H9 (cell line): Measurements from ENCODE around the gene TP73. TPM values are rescaled to one million over a fixed set of nuclear protein-coding genes. Genes with fewer than 3 reads are reported as not detected.

Experiments used
- DNase-seq: peaks from one replicate; pipeline ENCODE4 v3.0.0-alpha.2; 2017
- H2AFZ ChIP-seq: one replicate; pipeline ENCODE4 v1.6.1; 2013; ENCODE audit warnings: mild to moderate bottlenecking, low read length, control low read depth, moderate library complexity
- H2AK5ac ChIP-seq: 2 replicates; pipeline ENCODE4 v1.6.1; 2013; ENCODE audit warnings: low read length, control low read depth, mixed read lengths; ENCODE audit not compliant: insufficient read length
- H2BK120ac ChIP-seq: one replicate; pipeline ENCODE4 v1.6.1; 2013; ENCODE audit warnings: low read depth, mild to moderate bottlenecking, low read length, control low read depth, inconsistent platforms; ENCODE audit not compliant: poor library complexity, severe bottlenecking
- H2BK12ac ChIP-seq: 2 replicates; pipeline ENCODE4 v1.6.1; 2013; ENCODE audit warnings: low read length, control low read depth, mixed read lengths, low read depth; ENCODE audit not compliant: insufficient read length
- H2BK15ac ChIP-seq: 2 replicates; pipeline ENCODE4 v1.6.1; 2013; ENCODE audit warnings: low read depth, low read length, control low read depth
- H2BK20ac ChIP-seq: one replicate; pipeline ENCODE4 v1.6.1; 2013; ENCODE audit warnings: low read depth, mild to moderate bottlenecking, low read length, control low read depth, inconsistent platforms; ENCODE audit not compliant: poor library complexity, severe bottlenecking
- H2BK5ac ChIP-seq: 2 replicates; pipeline ENCODE4 v1.6.1; 2013; ENCODE audit warnings: low read length, control low read depth, mixed read lengths; ENCODE audit not compliant: insufficient read length
- H3K14ac ChIP-seq: 2 replicates; pipeline ENCODE4 v1.6.1; 2013; ENCODE audit warnings: low read length, control low read depth; ENCODE audit not compliant: insufficient read depth
- H3K18ac ChIP-seq: 2 replicates; pipeline ENCODE4 v1.6.1; 2013; ENCODE audit warnings: low read depth, mild to moderate bottlenecking, mixed read lengths, low read length, control low read depth; ENCODE audit not compliant: insufficient read length
- H3K23ac ChIP-seq: 2 replicates; pipeline ENCODE4 v1.6.1; 2013; ENCODE audit warnings: low read length, control low read depth, mixed read lengths, low read depth; ENCODE audit not compliant: insufficient read length
- H3K23me2 ChIP-seq: 2 replicates; pipeline ENCODE4 v1.6.1; 2013; ENCODE audit warnings: low read depth, mild to moderate bottlenecking, mixed read lengths, low read length, control low read depth; ENCODE audit not compliant: insufficient read length, poor library complexity, severe bottlenecking
- H3K27ac ChIP-seq: 2 replicates; pipeline ENCODE4 v1.5.1; 2013; ENCODE audit warnings: low read length, control low read depth, mixed read lengths, low read depth; ENCODE audit not compliant: insufficient read length
- H3K27me3 ChIP-seq: 2 replicates; pipeline ENCODE4 v1.6.1; 2013; ENCODE audit warnings: low read length, control low read depth, inconsistent platforms; ENCODE audit not compliant: insufficient read depth
- H3K4ac ChIP-seq: 2 replicates; pipeline ENCODE4 v1.6.1; 2013; ENCODE audit warnings: low read depth, mild to moderate bottlenecking, control low read depth, inconsistent platforms, low read length, moderate library complexity
- H3K4me1 ChIP-seq: 2 replicates; pipeline ENCODE4 v1.6.1; 2013; ENCODE audit warnings: low read length, control low read depth, inconsistent platforms; ENCODE audit not compliant: insufficient read depth
- H3K4me2 ChIP-seq: 2 replicates; pipeline ENCODE4 v1.6.1; 2013; ENCODE audit warnings: low read length, control low read depth, mixed read lengths; ENCODE audit not compliant: insufficient read length, insufficient read depth
- H3K56ac ChIP-seq: 2 replicates; pipeline ENCODE4 v1.6.1; 2013; ENCODE audit warnings: low read depth, mild to moderate bottlenecking, mixed read lengths, low read length, control low read depth; ENCODE audit not compliant: insufficient read length
- H3K79me1 ChIP-seq: 2 replicates; pipeline ENCODE4 v1.6.1; 2013; ENCODE audit warnings: low read depth, mild to moderate bottlenecking, moderate library complexity, low read length, control low read depth, inconsistent platforms; ENCODE audit not compliant: insufficient read depth, poor library complexity, severe bottlenecking
- H3K79me2 ChIP-seq: 2 replicates; pipeline ENCODE4 v1.6.1; 2013; ENCODE audit warnings: low read length, control low read depth, inconsistent platforms; ENCODE audit not compliant: insufficient read depth
- H3K9ac ChIP-seq: 2 replicates; pipeline ENCODE4 v1.6.1; 2013; ENCODE audit warnings: low read length, control low read depth, mixed read lengths; ENCODE audit not compliant: insufficient read length; ENCODE audit errors: extremely low read depth
- H3K9me3 ChIP-seq: one replicate; pipeline ENCODE4 v1.6.1; 2013; ENCODE audit warnings: low read depth, low read length, inconsistent platforms; ENCODE audit not compliant: control insufficient read depth
- H3T11ph ChIP-seq: one replicate; pipeline ENCODE4 v1.6.1; 2013; ENCODE audit warnings: mild to moderate bottlenecking, low read length, control low read depth, inconsistent platforms
- H4K20me1 ChIP-seq: one replicate; pipeline ENCODE4 v1.6.1; 2013; ENCODE audit not compliant: control insufficient read depth, insufficient read length, insufficient read depth
- H4K5ac ChIP-seq: 2 replicates; pipeline ENCODE4 v1.6.1; 2013; ENCODE audit warnings: low read depth, mild to moderate bottlenecking, mixed read lengths, low read length, control low read depth; ENCODE audit not compliant: insufficient read length
- H4K8ac ChIP-seq: replicated peaks from 2 replicates; pipeline ENCODE4 v1.6.1; 2013; ENCODE audit warnings: low read length, control low read depth, mixed read lengths, low read depth; ENCODE audit not compliant: insufficient read length
- H4K91ac ChIP-seq: 2 replicates; pipeline ENCODE4 v1.6.1; 2013; ENCODE audit warnings: low read depth, mild to moderate bottlenecking, moderate library complexity, mixed read lengths, low read length, control low read depth; ENCODE audit not compliant: insufficient read length
- H3K27ac Mint-ChIP-seq, 3 experiments: 2 replicates in 2 of 3; 3 replicates in 1 of 3; pipeline ENCODE4 v1.8.0; 2020 to 2021; ENCODE audit warnings: mixed read lengths in 3 of 3, mild to moderate bottlenecking in 1 of 3, moderate library complexity in 1 of 3
- H3K27me3 Mint-ChIP-seq: 2 replicates; pipeline ENCODE4 v1.8.0; 2021; ENCODE audit warnings: low read depth, mild to moderate bottlenecking, moderate library complexity, mixed read lengths
- H3K36me3 Mint-ChIP-seq, 3 experiments: 2 replicates in 2 of 3; 3 replicates in 1 of 3; pipeline ENCODE4 v1.8.0; 2020 to 2021; ENCODE audit warnings: low read depth in 3 of 3, mixed read lengths in 3 of 3; ENCODE audit not compliant: insufficient read depth in 1 of 3
- H3K4me1 Mint-ChIP-seq, 2 experiments: 2 replicates each; pipeline ENCODE4 v1.8.0; 2020; ENCODE audit warnings: mixed read lengths in 2 of 2
- H3K4me3 Mint-ChIP-seq, 2 experiments: 2 replicates in 1 of 2; 3 replicates in 1 of 2; pipeline ENCODE4 v1.8.0; 2020 to 2021; ENCODE audit warnings: mild to moderate bottlenecking in 2 of 2, mixed read lengths in 2 of 2, moderate library complexity in 1 of 2
- H3K9me3 Mint-ChIP-seq, 2 experiments: 2 replicates in 1 of 2; 3 replicates in 1 of 2; pipeline ENCODE4 v1.8.0; 2020; ENCODE audit warnings: mild to moderate bottlenecking in 2 of 2, mixed read lengths in 2 of 2, moderate library complexity in 1 of 2
- WGBS: extraction: QIAGEN DNeasy Blood & Tissue Kit; methylation state at CpG from one replicate; pipeline ENCODE4 v1.1.7; 2013; ENCODE audit warnings: missing lambda C conversion rate, low lambda C conversion rate, mixed read lengths; ENCODE audit not compliant: insufficient read length; ENCODE audit errors: extremely low coverage; 5-methylcytosine and 5-hydroxymethylcytosine counted together
- total RNA-seq: library from RNA; stranded (reverse); gene quantifications from 2 replicates; pipeline ENCODE4 v1.2.1, GENCODE V29; 2021
- TF ChIP-seq, protein P1 (sequence below): fragments of 200-600 bp; sonication (generic); conservative IDR thresholded peaks from 3 replicates; pipeline ENCODE4 v1.8.0; 2021; ENCODE audit warnings: antibody characterized with exemption, mild to moderate bottlenecking

The TP73 gene
- total RNA-seq, 1 experiment from 2014 or later, result 4.7 TPM

DNA sequence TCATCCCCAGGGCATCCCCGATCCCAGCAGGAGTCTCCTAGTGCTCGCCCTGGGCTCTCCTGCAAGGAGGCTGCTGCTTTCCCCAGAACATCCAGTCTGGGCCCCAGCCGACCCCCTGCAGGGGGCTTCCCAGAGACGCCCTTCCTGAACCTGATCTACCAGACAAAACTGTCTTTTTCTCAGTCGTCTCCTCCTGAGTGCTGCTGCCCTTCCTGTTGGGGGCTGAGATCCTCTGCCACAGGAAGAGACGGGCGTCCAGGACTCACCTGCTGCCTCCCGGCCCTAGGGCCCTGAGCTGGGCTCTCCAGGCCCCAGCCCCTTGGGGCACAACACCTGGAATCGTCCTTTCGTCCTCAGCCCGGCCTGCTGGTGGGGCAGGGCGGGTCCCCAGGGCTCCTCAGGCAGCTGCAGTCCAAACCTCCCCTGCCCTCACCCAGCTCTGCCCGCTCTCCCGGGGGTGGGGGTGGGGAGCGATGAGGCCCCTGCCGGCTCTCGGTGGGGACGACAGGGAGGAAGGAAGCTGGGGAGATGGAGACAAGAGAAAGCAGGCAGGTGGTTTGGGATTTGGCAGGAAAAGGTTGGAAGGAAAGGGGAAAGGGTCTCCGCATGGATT lies 36.9 kb downstream of the TP73 start:
- Histone ChIP-seq H4K20me1 (no peaks in the 10 kb centered on the region), H3K23ac (no peak overlapping the region), H3K79me2 (no peaks in the 10 kb centered on the region), H4K8ac (no peak overlapping the region), H4K5ac (no peak overlapping the region), H2AFZ (no peak overlapping the region), H4K91ac (no peak overlapping the region), H3T11ph (no peak overlapping the region), H3K4me1 (peaks cover 8% of the 10 kb centered on the region; the same call in 1 of the 2 replicates), H3K27ac (no peak overlapping the region), H3K79me1 (no peaks in the 10 kb centered on the region), H3K23me2 (no peaks in the 10 kb centered on the region), H3K56ac (no peak overlapping the region), H2BK5ac (no peak overlapping the region), H2AK5ac (no peak overlapping the region), H2BK20ac (no peak overlapping the region), H3K9me3 (no peaks in the 10 kb centered on the region), H3K27me3 (no peaks in the 10 kb centered on the region; the same call in 1 of the 2 replicates), H3K18ac (no peak overlapping the region), H3K4ac (no peak overlapping the region), H3K4me2 (no peak overlapping the region), H2BK15ac (no peak overlapping the region), H2BK12ac (no peak overlapping the region), H3K9ac (no peak overlapping the region), H3K14ac (peak overlapping the region; percentile 32; the same call in 1 of the 2 replicates), H2BK120ac (no peak overlapping the region)
- no peak overlapping the region for H3K27ac Mint-ChIP-seq
- H3K4me1 Mint-ChIP-seq, result peaks cover 17 to 24% of the 10 kb centered on the region in 2 experiments
- peaks cover 17% of the 10 kb centered on the region for H3K27me3 Mint-ChIP-seq
- no peak overlapping the region for H3K4me3 Mint-ChIP-seq
- no peak for DNase-seq
- no peaks in the 10 kb centered on the region; a peak in 1 of 5 replicates for H3K9me3 Mint-ChIP-seq
- no CpG with 5 or more reads among the region's 19 CpGs for WGBS
- TF ChIP-seq, protein P1, sequence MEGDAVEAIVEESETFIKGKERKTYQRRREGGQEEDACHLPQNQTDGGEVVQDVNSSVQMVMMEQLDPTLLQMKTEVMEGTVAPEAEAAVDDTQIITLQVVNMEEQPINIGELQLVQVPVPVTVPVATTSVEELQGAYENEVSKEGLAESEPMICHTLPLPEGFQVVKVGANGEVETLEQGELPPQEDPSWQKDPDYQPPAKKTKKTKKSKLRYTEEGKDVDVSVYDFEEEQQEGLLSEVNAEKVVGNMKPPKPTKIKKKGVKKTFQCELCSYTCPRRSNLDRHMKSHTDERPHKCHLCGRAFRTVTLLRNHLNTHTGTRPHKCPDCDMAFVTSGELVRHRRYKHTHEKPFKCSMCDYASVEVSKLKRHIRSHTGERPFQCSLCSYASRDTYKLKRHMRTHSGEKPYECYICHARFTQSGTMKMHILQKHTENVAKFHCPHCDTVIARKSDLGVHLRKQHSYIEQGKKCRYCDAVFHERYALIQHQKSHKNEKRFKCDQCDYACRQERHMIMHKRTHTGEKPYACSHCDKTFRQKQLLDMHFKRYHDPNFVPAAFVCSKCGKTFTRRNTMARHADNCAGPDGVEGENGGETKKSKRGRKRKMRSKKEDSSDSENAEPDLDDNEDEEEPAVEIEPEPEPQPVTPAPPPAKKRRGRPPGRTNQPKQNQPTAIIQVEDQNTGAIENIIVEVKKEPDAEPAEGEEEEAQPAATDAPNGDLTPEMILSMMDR, result no peak
- H3K36me3 Mint-ChIP-seq, result no peaks in the 10 kb centered on the region
